ENCODE data around the gene JMJD1C. TPM values are rescaled to one million over a fixed set of nuclear protein-coding genes. Genes with fewer than 3 reads are reported as not detected.
A peak's percentile ranks its signal among the peaks of the same experiment; 100 is the strongest.
"Not testable (repeated sequence)": the region's sequence is repeated elsewhere in the genome, so short reads cannot be mapped to it uniquely, and the experiment has no call there.

Gene JMJD1C
- polyA plus RNA-seq, 1 donor = 64.9 TPM

- no peak for DNase-seq
Measured at GRCh38 chr10:63260103-63260859, 205.5 kb downstream of the JMJD1C start.

- no peak for DNase-seq
Measured at GRCh38 chr10:63258920-63259678, 206.7 kb downstream of the JMJD1C start.

DNA sequence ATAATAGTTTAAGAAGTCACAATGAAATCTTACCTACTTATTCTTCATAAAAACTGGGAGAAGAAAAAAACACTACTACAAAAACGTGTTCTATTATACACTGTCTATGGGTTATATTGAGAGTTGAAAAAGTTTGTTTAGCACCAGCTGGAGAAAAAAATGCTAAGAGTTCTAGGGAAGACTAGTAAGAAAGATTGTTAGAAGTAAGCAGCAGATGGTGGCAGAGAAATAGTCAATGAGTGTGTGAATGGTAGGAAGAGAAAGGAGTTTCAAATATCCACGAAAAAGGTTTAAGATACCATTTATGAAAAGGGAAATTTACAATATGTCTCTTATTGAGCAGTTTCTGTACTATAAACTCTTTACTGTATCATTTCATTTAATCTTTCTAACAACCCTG, 208.0 kb downstream of the JMJD1C start:
- DNase-seq = no peak

DNA sequence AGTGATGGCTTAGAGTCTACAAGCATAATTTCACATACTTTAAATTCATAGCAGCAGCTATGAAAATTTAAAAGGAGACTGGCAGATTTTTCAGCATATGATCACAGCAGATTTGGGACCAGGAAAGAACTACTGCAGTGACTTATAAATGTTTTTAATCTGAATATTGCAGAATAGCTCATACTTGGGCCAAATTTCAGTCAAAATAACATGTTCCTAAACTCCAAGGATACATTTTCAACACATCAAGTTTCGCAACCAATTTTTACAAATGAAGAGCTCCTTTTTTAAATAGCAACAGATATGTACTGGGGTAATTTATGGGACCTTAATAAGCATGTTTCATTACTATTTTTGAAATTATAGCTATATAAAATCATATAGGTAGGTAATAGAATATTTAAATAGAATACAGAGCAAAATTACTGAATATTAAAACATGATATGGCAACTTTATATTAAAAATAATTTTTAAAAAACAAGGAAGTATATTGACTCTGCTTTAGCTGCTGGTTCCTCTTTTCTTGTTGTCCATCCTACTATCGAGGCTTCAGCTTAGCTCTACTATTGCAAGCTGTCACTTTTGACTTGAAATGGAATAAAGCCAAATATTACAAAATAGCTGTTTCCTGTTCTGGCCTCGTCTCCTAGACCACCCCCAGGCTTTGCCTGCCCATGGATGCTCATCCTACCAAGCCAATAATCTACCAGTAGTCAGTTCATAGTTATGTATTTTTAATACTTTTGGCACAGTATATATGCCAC, 209.6 kb downstream of the JMJD1C start:
- no peak for DNase-seq

- DNase-seq = no peak
Measured at GRCh38 chr10:63255316-63255715, 210.5 kb downstream of the JMJD1C start.

DNA sequence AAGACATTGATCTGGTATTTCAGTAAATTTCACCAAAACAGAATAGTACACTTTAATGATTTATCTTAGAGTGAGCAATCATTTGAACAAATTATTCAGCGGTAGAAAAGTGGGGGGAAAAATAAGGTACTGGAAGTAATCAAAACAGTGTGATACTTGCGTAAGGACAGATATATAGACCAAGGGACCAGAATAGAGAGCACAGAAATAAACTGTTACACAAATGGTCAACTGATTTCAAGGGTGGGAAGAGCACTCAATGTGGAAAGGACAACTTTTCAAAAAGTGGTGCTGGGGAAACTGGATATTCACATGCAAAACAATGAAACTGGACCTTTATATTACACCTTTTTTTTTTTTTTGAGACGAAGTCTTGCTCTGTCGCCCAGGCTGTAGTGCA, 212.7 kb downstream of the JMJD1C start:
- no peak for DNase-seq

DNA sequence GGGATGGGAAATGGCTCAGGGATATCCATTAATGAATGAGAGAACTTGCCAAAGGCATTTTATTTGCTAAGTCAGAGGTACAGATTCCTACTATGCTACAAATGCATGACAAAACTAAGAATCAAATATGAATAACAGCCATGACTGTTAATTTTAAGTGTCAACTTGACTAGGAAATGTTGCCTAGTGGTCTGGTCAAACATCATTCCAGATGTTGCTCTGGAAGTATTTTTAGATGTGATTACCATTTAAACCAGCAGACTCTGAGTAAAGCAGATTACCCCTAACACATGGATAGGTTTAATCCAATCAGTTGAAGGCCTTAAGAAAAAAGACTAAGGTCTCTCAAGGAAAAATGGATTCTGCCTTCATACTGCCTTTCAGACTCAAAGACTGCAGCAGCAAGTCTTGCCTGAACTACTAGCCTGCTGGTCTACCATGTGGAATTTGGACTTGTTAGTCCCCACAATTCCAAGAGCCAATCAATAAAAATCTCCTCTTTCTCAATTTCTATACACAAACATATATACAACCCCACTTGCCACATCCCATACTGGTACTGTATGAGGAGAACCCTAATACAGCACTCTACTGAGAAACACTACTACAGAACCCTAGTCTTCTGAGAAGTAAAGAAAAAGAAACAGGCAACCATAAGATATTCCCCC, 213.5 kb downstream of the JMJD1C start:
- DNase-seq = no peak

GRCh38 chr10:63250032-63250431, 215.7 kb downstream of the JMJD1C start:
- no peak for DNase-seq

GRCh38 chr10:63247771-63248170, 218.0 kb downstream of the JMJD1C start:
- no peak for DNase-seq

GRCh38 chr10:63246356-63246755, 219.4 kb downstream of the JMJD1C start:
- no peak for DNase-seq

DNA sequence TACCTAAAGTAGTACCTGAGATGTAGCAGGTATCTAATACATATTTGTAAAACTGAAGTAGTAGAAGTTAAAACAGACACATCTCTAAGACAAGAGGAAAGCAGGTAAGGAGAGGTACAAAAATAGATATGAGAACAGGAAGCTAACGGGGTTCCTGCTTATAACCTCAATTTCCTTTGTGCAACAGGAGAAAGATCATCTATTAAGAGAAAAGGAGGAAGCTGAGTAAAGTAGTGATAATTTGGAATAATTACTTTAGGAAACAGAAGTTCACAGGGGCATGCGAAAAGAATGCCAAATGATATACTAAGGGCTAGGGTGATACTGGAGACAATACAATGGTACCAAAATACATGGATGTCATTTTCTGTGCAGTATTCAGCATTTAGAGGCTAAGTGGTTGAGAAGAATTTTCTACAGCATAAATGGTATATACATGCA, 223.9 kb downstream of the JMJD1C start:
- no peak for DNase-seq

- DNase-seq = no peak
Measured at GRCh38 chr10:63240807-63241206, 225.0 kb downstream of the JMJD1C start.

GRCh38 chr10:63238501-63238900, 227.3 kb downstream of the JMJD1C start:
- no peak for DNase-seq

GRCh38 chr10:63237396-63237795, 228.4 kb downstream of the JMJD1C start:
- DNase-seq = no peak

DNA sequence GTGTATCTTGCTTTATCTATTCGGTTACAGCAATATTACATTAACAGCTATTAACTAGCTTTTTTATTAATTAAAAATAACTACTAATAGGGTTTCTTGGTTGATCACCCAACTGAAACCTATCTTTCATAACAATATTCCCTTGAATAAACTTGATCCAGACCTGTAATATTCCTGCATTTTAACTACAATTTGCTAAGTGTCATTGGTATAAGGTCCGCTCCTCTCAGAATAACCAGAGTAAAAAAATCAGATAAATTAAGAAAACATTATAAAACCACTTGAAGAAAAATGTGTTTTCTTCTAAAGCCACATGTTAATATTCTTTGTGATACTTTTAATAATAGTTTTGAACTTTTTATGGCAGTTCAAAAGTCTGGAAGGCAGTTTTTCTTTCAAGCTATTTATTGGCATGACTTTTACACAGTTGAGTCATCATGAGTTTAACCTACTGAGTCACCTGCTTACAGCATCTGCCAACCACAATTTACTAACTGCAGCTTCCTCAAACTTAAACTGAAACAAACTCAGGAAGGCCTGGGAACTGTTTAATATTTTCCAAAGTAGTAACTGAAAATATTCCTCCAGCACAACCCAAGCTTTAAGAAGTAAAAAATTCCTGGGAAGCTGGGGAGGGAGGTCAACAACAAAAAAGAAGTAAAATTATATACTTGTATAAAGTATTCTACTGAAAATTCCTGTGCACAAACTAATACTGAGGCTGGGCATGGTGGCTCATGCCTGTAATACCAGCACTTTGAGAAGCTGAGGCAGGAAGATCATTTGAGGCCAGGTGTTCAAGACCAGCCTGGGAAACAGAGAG, 229.5 kb downstream of the JMJD1C start:
- DNase-seq = peak; percentile 52

- DNase-seq = not testable (repeated sequence)
Measured at GRCh38 chr10:63235136-63235535, 230.6 kb downstream of the JMJD1C start.

GRCh38 chr10:63229161-63229560, 236.6 kb downstream of the JMJD1C start:
- no peak for DNase-seq

GRCh38 chr10:63228237-63228636, 237.5 kb downstream of the JMJD1C start:
- DNase-seq = no peak

GRCh38 chr10:63227207-63227895, 238.4 kb downstream of the JMJD1C start:
- no peak for DNase-seq

DNA sequence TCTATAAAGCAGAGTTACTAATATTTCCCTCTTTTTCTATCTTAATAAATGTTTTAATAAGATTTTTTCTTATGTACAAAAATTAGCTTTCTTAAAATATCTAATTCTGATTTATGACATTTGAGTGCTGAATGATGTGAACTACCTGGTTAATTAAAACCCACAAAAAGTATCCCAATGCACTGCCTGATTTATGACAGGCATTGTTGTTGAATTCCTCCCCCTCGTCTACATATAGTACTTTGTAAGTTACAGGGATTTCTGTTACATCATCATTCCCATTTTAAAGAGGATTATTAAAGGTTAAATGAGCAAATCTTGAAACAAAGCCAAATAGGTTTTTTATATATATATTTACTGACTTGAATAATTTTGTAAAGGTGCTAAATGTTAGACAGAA, 241.5 kb downstream of the JMJD1C start:
- no peak for DNase-seq

- DNase-seq = no peak
Measured at GRCh38 chr10:63221950-63222349, 243.8 kb downstream of the JMJD1C start.

All from hindlimb muscle (tissue), 1 donor.